Naive thymus-derived CD4-positive, alpha-beta T cell (primary cell): ENCODE measurements around the gene DOCK2. TPM values are rescaled to one million over a fixed set of nuclear protein-coding genes. Genes with fewer than 3 reads are reported as not detected.

Source experiments
- ATAC-seq: fragments of 150-1000 bp; cut with Tn5 transposase; 2 replicates; pipeline ENCODE4 v1.10.0; 2021; ENCODE audit warnings: mild to moderate bottlenecking, moderate library complexity
- CTCF ChIA-PET: fragments of 350-600 bp; sonication (Branson Sonifier 250); formaldehyde crosslinking; loops from one replicate; lab custom pipeline; 2021; ENCODE audit warnings: antibody characterized with exemption; lab: Charles Lee
- POLR2A ChIA-PET: fragments of 350-600 bp; sonication (Branson Sonifier 250); formaldehyde crosslinking; loops from one replicate; lab custom pipeline; 2021; ENCODE audit warnings: antibody characterized with exemption, inconsistent platforms; lab: Charles Lee
- DNase-seq, 9 donors: peaks; one replicate each; pipeline versions ENCODE4 v3.0.0 to v3.0.0-alpha.2; 2020 to 2022; ENCODE audit warnings: mixed read lengths in 1 of 9
- H3K27ac ChIP-seq: one replicate; pipeline ENCODE4 v1.7.0; 2013; ENCODE audit warnings: mild to moderate bottlenecking, low read depth, low read length, moderate library complexity
- H3K27me3 ChIP-seq, 2 donors: one replicate each; pipeline ENCODE4 v1.7.0; 2013; ENCODE audit warnings: low read length in 2 of 2, mild to moderate bottlenecking in 2 of 2, moderate library complexity in 2 of 2; ENCODE audit not compliant: control insufficient read depth in 2 of 2, insufficient read depth in 2 of 2
- H3K36me3 ChIP-seq, 3 experiments: 1 replicate in 2 of 3; 2 replicates in 1 of 3; pipeline ENCODE4 v1.7.0; 2013; ENCODE audit warnings: low read length in 3 of 3, mild to moderate bottlenecking in 3 of 3, moderate library complexity in 1 of 3; ENCODE audit not compliant: insufficient read depth in 3 of 3, control insufficient read depth in 2 of 3
- H3K4me1 ChIP-seq, 2 donors: one replicate each; pipeline ENCODE4 v1.7.0; 2013; ENCODE audit warnings: low read length in 2 of 2, mild to moderate bottlenecking in 2 of 2, moderate library complexity in 1 of 2; ENCODE audit not compliant: control insufficient read depth in 2 of 2, insufficient read depth in 2 of 2
- H3K4me3 ChIP-seq: 2 replicates; pipeline ENCODE4 v1.7.0; 2013; ENCODE audit warnings: mild to moderate bottlenecking, low read length
- H3K9me3 ChIP-seq, 3 experiments: 1 replicate in 2 of 3; 2 replicates in 1 of 3; pipeline ENCODE4 v1.7.0; 2013; ENCODE audit warnings: low read length in 3 of 3; ENCODE audit not compliant: control insufficient read depth in 2 of 3
- H3K27ac Mint-ChIP-seq, 9 donors: one replicate each; pipeline ENCODE4 v1.8.0; 2020 to 2022; ENCODE audit warnings: mixed read lengths in 9 of 9, mild to moderate bottlenecking in 8 of 9, moderate library complexity in 5 of 9, inconsistent platforms in 2 of 9
- H3K27me3 Mint-ChIP-seq, 5 donors: one replicate each; pipeline ENCODE4 v1.8.0; 2021 to 2022; ENCODE audit warnings: mixed read lengths in 5 of 5, mild to moderate bottlenecking in 1 of 5
- H3K36me3 Mint-ChIP-seq, 5 donors: one replicate each; pipeline ENCODE4 v1.8.0; 2020 to 2022; ENCODE audit warnings: mixed read lengths in 5 of 5, mild to moderate bottlenecking in 3 of 5, inconsistent platforms in 1 of 5
- H3K4me1 Mint-ChIP-seq, 7 donors: one replicate each; pipeline ENCODE4 v1.8.0; 2020 to 2022; ENCODE audit warnings: mixed read lengths in 7 of 7, mild to moderate bottlenecking in 3 of 7, inconsistent platforms in 1 of 7
- H3K4me3 Mint-ChIP-seq, 10 donors: one replicate each; pipeline ENCODE4 v1.8.0; 2020 to 2022; ENCODE audit warnings: mild to moderate bottlenecking in 10 of 10, mixed read lengths in 10 of 10, moderate library complexity in 6 of 10, inconsistent platforms in 2 of 10
- H3K9me3 Mint-ChIP-seq, 11 donors: one replicate each; pipeline ENCODE4 v1.8.0; 2020 to 2022; ENCODE audit warnings: mixed read lengths in 11 of 11, mild to moderate bottlenecking in 4 of 11, inconsistent platforms in 1 of 11, moderate library complexity in 1 of 11
- intact Hi-C, 2 donors: fragments of 100-400 bp; cut with micrococcal nuclease; formaldehyde crosslinking; loops; one replicate each; pipeline ENCODE4 v1.15.1; 2023
- polyA plus RNA-seq, 2 donors: library from polyadenylated mRNA; unstranded; fragments of 300-500 nt; fragmentation: Illumina TruSeq; gene quantifications; one replicate each; pipeline ENCODE4 v1.2.3, GENCODE V29; 2021
- total RNA-seq, 6 experiments: library from RNA in 5 of 6; stranded (reverse) in 5 of 6; gene quantifications; 1 replicate in 5 of 6; 2 replicates in 1 of 6; pipeline ENCODE4 v1.2.3 and lab custom pipeline; 2021 to 2026

DOCK2 gene
- total and polyA plus RNA-seq, 7 experiments from 2014 or later, result 63.7 to 345 (median 202) TPM

DNA sequence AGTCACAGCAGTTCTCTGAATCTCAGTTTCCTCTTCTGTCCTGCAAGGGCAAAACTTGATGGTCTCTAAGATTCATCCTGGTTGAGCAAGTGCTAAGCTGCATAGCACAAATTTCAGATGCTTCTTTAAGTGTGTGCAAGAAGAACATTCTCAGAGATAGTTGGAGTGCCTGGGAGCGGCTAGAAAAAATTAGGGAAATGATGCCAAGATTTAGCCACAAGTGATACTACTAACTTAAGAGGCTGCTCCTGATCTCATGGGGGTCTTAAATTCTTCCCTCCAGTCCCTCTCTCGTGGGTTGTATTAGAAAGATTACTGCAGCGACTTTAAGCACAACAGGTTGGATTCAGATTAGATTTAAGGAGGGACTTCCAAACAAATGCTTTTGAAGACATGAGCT lies 319.1 kb downstream of the DOCK2 start:
- peaks cover 0 to 13% (median 0%) of the 10 kb centered on the region in 3 experiments for H3K36me3 ChIP-seq
- no peak overlapping the region for H3K27ac ChIP-seq
- no peaks in the 10 kb centered on the region for H3K9me3 ChIP-seq
- H3K4me1 ChIP-seq, result no peaks in the 10 kb centered on the region
- Mint-ChIP-seq H3K36me3 (peaks cover 4 to 45% (median 23%) of the 10 kb centered on the region in 5 donors), H3K27me3 (no peaks in the 10 kb centered on the region), H3K4me1 (peaks cover 0 to 16% (median 0%) of the 10 kb centered on the region in 7 donors), H3K9me3 (no peaks in the 10 kb centered on the region), H3K4me3 (no peak overlapping the region), H3K27ac (no peak overlapping the region)
- ATAC-seq (no peak), DNase-seq (no peak)
- no peaks in the 10 kb centered on the region for H3K27me3 ChIP-seq
- CTCF ChIA-PET, result no interaction called here
- intact Hi-C loops, result no loop called here
- POLR2A ChIA-PET, result no interaction called here
- H3K4me3 ChIP-seq, result no peak overlapping the region

DNA sequence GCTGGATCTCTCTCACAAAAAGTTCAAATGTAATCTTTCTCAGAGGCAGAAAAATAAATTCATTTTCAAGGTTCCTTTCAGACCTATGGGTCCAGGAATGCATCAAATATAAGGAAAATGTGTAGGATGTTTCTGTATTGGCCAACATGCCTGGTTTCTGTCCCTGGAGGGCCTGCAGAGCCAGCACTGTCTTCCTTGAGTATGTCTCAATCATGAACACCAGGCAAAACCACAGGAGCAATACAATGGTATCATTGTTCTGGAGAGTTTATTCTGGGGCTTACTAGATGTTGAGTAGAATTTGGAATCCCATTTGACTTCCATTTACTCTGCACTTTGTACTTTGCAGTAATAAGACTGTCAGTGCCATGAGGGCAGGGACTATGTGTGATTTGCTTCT lies 319.7 kb downstream of the DOCK2 start:
- Histone ChIP-seq H3K4me3 (no peak overlapping the region), H3K27me3 (no peaks in the 10 kb centered on the region), H3K4me1 (no peaks in the 10 kb centered on the region), H3K27ac (no peak overlapping the region), H3K9me3 (no peaks in the 10 kb centered on the region), H3K36me3 (peaks cover 0 to 10% (median 0%) of the 10 kb centered on the region in 3 experiments)
- no peaks in the 10 kb centered on the region for H3K27me3 Mint-ChIP-seq
- H3K27ac Mint-ChIP-seq, result peak overlapping the region in 1 of 9 donors; percentile 22
- H3K9me3 Mint-ChIP-seq, result no peaks in the 10 kb centered on the region
- ChIA-PET CTCF (no interaction called here), POLR2A (no interaction called here)
- ATAC-seq (no peak), DNase-seq (no peak)
- H3K4me1 Mint-ChIP-seq, result peaks cover 0 to 10% (median 0%) of the 10 kb centered on the region in 7 donors
- H3K36me3 Mint-ChIP-seq, result peaks cover 4 to 39% (median 23%) of the 10 kb centered on the region in 5 donors
- no peak overlapping the region for H3K4me3 Mint-ChIP-seq
- intact Hi-C loops, result no loop called here

DNA sequence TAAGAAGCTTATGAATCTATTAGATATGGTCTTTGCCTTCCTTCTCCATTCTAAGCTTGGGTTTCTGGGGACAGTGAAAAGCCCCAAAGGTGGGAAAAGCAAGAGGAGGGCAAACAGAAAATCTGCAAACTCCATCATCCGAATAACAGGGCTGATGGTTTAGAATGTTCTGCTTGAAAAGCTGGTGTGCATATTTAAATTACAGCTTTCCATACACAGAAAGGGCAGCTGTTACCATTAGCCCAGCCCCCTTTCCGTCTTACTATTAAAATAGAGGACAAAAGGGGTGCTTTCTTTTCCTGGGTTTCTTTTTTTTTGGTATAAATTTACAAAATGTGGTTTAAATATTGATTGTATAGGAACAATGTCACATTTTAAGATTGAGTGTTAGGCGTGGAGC lies 321.2 kb downstream of the DOCK2 start:
- Mint-ChIP-seq H3K4me1 (peaks cover 0 to 9% (median 5%) of the 10 kb centered on the region in 7 donors), H3K27me3 (no peaks in the 10 kb centered on the region), H3K36me3 (peaks cover 8 to 41% (median 20%) of the 10 kb centered on the region in 5 donors), H3K27ac (no peak overlapping the region), H3K4me3 (no peak overlapping the region), H3K9me3 (no peaks in the 10 kb centered on the region)
- intact Hi-C loops, result no loop called here
- H3K4me3 ChIP-seq, result no peak overlapping the region
- H3K4me1 ChIP-seq, result no peaks in the 10 kb centered on the region
- no peak overlapping the region for H3K27ac ChIP-seq
- H3K27me3 ChIP-seq, result no peaks in the 10 kb centered on the region
- peaks cover 0 to 5% (median 0%) of the 10 kb centered on the region in 3 experiments for H3K36me3 ChIP-seq
- no peaks in the 10 kb centered on the region for H3K9me3 ChIP-seq
- ATAC-seq (no peak), DNase-seq (no peak)
- POLR2A ChIA-PET, result no interaction called here
- CTCF ChIA-PET, result interaction anchor here (0.6 kb wide), 1 partner anchor 1117 kb away, joined by 3 read pairs; no protein-coding TSS in a partner anchor

DNA sequence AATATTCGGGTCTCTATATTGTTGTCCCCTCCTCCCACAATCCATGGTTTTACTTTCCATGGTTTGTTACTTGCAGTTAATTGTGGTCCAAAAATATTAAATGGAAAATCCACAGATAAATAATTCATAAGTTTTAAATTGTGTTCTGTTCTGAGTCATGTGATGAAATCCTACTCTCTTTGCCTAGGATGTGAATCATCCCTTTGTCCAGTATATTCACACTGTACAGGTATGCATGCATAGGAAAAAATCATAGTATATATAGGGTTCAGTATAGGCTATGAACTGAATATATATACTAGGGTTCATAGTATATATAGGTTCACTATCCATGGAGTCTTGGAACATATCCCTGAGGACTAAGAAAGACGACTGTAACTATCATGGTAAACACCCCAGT lies 323.6 kb downstream of the DOCK2 start:
- ChIA-PET POLR2A (no interaction called here), CTCF (no interaction called here)
- Histone ChIP-seq H3K27ac (no peak overlapping the region), H3K36me3 (no peaks in the 10 kb centered on the region), H3K9me3 (no peaks in the 10 kb centered on the region), H3K4me1 (no peaks in the 10 kb centered on the region), H3K4me3 (no peak overlapping the region), H3K27me3 (no peaks in the 10 kb centered on the region)
- intact Hi-C loops, result no loop called here
- Mint-ChIP-seq H3K4me1 (peaks cover 0 to 9% (median 4%) of the 10 kb centered on the region in 7 donors), H3K27ac (no peak overlapping the region), H3K27me3 (no peaks in the 10 kb centered on the region), H3K36me3 (peaks cover 7 to 40% (median 16%) of the 10 kb centered on the region in 5 donors), H3K4me3 (no peak overlapping the region), H3K9me3 (no peaks in the 10 kb centered on the region)
- ATAC-seq, result no peak
- no peak for DNase-seq

DNA sequence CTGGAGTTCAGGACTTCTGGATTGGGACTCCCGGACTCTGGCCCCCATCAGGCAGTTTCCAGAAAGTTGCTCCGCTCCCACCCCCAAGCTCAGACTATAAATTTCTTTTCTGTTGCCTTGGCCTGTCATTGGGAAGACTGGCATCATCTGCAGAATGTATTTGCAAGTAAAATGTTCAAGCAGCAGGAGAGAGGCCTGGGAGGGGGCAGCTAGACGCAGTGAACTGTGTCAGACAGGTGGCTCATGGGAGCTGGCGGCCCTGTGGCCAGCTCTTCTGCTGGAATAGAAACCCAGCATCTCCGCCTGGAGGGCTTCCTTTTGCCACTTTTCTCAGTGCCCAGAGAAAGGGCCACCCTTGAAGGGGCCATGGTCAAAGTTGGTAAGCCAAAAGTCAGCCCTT lies 327.2 kb downstream of the DOCK2 start:
- no peaks in the 10 kb centered on the region for H3K36me3 ChIP-seq
- Mint-ChIP-seq H3K36me3 (peaks cover 8 to 51% (median 30%) of the 10 kb centered on the region in 5 donors), H3K4me1 (peaks cover 0 to 18% (median 9%) of the 10 kb centered on the region in 7 donors), H3K27ac (no peak overlapping the region), H3K9me3 (no peaks in the 10 kb centered on the region), H3K4me3 (no peak overlapping the region), H3K27me3 (no peaks in the 10 kb centered on the region)
- H3K4me1 ChIP-seq, result no peaks in the 10 kb centered on the region
- H3K27ac ChIP-seq, result no peak overlapping the region
- H3K27me3 ChIP-seq, result no peaks in the 10 kb centered on the region
- ChIA-PET CTCF (no interaction called here), POLR2A (no interaction called here)
- ATAC-seq (no peak), DNase-seq (no peak)
- intact Hi-C loops, result no loop called here
- H3K9me3 ChIP-seq, result no peaks in the 10 kb centered on the region
- H3K4me3 ChIP-seq, result no peak overlapping the region

DNA sequence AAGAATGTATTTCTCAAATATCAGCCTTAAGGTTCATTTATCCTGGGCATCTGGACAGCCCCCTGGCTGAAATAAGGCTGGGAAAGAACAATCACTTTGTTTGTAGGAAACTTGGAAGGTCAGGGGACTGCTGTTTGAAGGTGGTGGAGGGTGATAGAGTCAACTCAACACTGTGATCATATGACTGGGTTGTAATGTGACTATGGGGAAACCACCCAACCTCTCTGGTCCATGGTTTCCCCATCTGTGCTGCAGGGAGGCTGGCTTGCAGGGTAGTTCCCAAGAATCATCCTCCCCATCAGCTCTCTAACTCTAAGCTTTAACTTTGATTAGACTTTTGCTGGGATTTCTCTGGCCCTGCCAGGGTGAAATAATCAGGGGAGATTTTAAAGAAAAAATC lies 333.3 kb downstream of the DOCK2 start:
- H3K4me1 Mint-ChIP-seq, result peaks cover 0 to 13% (median 4%) of the 10 kb centered on the region in 7 donors
- Histone ChIP-seq H3K9me3 (no peaks in the 10 kb centered on the region), H3K27me3 (no peaks in the 10 kb centered on the region), H3K4me3 (no peak overlapping the region), H3K36me3 (peaks cover 0 to 4% (median 0%) of the 10 kb centered on the region in 3 experiments), H3K4me1 (no peaks in the 10 kb centered on the region), H3K27ac (no peak overlapping the region)
- no peak overlapping the region for H3K4me3 Mint-ChIP-seq
- peak overlapping the region in 3 of 9 donors; percentile 12 to 39 (median 39) for H3K27ac Mint-ChIP-seq
- intact Hi-C loops, result no loop called here
- H3K36me3 Mint-ChIP-seq, result peaks cover 0 to 43% (median 33%) of the 10 kb centered on the region in 5 donors
- DNase-seq (no peak), ATAC-seq (no peak)
- no peaks in the 10 kb centered on the region for H3K27me3 Mint-ChIP-seq
- POLR2A ChIA-PET, result no interaction called here
- H3K9me3 Mint-ChIP-seq, result peaks cover 0 to 1% (median 0%) of the 10 kb centered on the region in 11 donors
- CTCF ChIA-PET, result no interaction called here
